ENCODE measurements around the gene LGI1.

The LGI1 gene

DNA sequence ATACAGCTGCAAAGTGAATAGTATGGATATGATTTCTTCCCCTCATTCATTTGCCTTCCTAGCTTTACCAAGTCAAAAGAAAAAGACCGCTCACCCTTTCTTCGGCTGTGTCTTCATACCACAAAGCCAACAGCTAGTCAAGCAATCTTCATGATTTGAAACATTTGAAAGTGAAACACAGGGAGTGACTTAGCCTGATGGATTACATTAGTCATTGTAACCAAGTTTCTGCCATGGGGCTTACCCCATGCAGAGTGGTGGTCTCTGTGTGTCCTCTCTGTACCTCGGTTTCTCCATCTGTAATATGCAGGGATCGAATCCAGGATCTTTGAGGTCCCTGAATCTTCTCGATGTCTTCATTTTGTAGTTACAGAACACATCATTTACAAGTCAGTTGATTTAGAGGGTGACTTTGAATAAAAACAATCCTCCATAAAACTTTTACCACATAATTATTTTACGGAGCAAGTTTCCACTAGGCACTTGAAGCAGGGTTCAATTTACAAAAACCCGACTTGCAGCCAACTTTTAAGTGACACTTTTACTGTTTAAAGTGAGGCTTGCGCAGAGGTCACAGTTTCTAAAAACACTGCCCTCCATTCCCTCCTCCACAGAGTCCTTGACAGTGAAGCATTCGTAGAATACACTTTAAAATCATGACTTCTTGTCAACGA, 2.2 kb upstream of the LGI1 start:
- DNase-seq: no peak

DNA sequence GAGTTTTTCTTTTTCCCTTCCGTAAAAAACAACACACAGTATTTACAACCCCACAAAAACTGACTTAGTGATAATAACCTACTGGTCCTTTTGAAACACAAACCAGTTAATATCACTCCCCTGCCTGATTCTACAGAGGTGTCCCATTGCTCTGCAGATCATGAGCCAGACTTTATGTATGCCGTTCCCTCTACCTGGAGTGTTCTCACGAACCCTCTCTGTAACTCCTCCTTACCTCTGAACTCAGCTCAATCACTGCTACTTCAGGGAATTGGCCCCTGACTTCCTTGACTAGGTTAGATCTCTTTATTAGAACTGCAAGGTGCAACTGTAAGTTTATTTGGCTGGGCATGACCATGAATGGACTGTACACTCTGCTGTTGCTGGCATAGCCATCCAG, 1.6 kb upstream of the LGI1 start:
- no peak for DNase-seq

DNA sequence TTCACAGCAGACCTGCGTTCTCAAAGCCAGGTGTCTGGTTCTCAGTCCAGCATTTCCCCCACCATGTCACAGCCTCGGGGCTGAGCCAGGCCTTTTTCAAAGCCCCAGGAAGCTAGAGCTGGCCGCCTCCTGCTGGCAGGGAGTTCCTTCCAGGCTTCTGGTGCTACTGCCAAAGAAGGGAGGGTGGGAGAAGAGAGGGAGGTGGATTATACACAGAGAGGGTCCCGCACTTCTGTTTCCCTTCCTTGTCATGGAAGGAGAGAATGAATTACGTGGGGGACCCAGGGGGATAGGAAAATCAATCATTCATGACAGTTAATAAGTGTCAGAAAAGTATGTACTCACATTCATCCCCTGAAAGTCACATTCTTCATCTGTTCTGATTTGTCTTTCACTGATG, 600 bp upstream of the LGI1 start:
- no peak for DNase-seq

DNA sequence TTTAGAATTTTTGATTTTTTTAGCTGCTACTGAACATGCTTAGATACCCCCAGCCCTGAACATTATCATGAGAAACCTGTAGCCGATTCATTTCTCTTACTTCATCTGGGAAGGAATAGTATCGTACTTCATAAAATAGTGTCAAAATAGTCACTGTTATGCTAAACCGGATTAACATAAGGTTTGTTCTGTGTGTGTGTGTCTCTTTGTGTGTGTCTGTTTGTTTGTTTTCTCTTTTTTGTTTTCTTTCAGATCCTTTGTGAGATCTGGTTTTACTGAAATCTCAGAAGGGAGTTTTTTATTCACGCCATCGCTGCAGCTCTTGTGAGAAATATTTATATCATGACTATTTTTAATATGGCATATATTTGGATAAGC, 761 bp downstream of the LGI1 start:
- no peak for DNase-seq

DNA sequence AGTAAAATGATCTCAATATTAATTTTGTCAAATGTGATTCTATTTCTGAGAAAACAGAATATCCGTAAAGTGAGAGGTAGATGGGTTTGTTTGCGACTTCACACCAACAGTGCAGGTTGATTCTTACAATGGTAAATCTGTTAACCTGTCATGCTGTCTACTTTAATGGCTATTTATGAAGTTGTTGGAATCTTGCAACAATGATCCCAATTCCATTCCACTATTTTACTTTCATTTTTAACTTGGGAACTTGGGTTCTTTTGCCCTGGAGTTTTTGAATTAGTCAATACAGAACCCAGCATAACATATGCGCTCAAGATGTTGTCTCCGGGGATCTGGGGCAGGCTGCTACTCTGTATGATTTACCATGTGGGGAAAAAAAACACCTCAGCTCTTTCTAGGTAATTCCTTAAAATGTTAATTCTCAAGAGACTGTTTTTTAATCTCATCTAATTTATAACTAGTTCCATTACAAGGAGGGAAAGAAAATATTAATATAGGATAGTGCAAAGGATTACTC, 1.2 kb downstream of the LGI1 start:
- no peak for DNase-seq

DNA sequence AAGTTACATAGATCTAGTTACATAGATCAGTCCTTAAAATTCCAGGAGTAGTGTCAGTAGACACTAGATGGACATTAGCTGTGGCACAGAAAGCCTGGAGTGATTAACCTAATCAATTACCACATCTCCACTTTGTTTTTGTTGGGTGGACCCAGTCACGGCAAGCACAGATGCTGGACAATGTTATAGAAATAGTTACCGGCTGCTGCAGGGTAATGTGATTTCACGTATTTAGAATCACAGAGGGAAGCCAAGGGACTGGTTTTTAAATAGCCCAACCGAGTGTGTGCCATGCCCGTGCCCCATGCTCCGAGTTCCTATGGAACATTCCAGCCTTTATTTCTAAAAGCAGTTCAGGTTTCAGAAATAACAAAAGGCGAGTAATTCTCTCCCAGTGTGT, 2.8 kb downstream of the LGI1 start:
- no peak for DNase-seq

DNA sequence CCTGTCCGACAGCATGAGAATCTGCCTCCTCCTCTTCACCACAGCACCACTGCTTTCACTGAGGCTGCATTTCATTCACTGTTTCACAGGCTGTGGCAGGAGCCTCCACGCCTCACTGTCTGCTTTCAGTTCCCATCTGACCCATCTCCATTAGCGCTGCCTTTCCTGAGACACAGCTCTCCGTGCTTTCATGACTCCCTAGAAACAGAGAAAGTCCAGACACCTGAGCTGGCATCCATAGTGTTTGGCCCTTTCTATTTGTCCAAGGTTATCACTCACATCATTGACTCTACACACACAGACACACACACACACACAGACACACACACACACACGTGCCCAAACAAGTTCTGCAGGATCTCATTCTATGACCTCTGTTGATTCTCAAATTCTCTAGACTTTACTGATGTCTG, 5.2 kb downstream of the LGI1 start:
- no peak for DNase-seq

DNA sequence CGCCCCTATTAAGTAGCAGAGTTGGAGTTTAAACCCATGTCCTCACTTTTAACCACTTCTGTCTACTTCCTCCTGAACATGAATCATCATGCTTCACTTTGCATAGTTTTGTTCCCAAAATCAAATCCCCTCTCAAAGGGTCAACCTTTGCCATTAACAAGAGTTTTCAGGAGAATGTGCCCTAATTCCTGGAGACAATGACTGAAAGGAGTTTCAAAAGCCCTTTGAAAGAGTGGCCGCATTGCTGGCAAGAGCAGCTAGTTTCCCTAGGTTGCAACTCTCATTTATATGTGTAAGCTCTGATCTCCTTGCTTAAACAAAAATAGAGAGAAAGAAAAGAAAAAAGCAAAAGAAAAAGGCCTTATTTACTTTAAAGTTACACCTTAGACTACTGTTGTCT, 9.2 kb downstream of the LGI1 start:
- DNase-seq: no peak

DNA sequence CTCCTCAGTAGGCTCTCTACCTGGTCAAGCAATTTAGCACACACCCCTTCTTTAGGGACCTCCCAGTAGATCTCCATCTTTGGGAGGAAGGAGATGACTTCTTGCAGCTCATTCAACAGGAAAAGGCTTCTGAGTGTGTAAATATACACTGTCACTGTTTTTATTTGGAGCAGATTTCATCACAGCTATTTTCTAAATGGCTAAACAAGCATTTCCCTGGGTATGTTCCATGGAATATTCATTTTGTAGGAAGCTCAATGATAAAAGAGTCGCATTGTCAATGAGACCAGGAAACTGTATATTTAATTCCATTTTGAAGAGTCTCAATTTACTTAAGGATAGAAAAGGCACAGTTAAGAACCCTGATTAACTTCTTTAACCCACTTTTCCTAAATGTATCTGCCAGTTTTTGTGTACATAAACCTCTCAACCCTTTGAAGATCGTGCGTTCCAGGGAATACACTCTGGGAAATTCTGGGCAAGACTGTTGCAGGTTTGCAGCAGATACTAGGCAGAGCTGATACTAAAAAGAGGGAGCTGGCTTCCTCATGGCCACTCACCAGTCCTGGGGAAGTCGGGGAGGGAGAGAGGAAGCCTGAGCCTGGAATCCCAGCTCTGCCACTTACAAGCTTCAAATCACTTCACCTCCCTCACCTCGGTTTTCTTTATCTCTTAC, 10.1 kb downstream of the LGI1 start:
- DNase-seq: no peak

DNA sequence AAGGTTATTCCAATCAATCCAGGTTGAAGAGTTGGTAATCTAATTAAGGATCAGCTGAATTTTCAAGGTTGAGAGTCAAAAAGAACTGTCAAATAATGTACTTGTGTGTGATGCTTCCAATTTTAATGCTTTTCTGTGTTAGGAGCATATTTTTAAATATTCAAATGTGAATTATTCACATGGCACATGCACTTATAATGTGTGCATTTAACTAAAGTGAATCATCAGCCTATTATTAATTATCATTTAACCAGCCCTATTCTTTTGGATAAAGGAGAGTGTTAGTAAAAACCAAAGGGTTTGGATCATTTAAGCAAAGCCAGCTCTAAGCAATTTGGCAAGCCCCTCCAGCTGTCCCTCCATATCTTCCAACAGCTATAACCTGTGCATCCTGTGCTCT, 11.2 kb downstream of the LGI1 start:
- DNase-seq: no peak

DNA sequence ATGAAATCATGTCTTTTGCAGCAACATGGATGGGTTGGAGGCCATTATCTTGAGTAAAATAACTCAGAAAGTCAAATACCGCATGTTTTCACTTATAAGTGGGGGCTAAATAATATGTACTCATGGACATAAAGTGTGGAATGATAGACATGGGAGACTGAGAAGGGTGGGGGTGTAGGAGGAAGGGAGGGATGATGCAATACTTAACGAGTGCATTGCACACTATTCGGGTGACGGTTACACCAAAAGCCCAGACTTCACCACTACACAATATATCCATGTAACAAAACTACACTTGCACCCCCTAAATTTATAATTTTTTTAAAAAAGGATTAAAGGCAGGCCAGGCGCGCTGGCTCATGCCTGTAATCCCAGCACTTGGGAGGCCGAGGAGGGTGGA, 13.6 kb downstream of the LGI1 start:
- DNase-seq: no peak

DNA sequence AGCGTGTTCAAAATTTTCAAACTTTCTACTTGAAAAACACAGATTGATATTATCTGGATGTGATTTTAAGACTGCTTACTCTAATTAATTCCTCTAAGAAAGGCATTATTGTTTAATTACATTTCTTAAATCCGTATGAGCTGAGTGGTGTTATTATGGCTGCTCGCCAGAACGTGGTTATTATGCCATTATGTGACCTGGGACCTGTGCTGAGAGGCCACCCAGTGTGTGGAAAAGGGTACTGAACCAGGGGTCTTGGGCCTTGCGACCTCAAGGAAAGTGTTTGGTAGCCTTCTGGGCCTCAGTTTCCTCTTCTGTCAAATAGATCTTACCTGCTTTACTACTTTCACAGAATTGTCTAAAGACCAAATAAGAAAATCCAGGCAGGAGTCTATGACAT, 15.4 kb downstream of the LGI1 start:
- DNase-seq: no peak

DNA sequence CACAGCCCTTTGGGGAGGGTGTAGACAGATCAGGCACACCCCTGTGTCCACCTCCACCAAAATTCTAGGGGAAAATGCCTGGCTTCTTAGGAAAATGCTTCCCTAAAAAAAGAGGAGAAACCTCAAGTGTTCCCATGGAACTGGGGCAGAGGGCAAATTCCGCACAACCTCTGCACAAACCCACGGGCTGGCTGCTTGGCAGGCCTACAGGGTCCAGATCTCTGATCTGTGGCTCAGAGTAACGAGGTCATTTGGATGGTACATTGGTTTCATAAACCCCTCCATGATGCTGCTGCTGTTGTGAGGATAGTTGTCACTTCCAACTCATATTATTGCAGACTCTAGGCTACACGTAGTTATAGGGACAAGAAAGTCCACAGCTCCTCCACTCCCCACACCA, 16.0 kb downstream of the LGI1 start:
- DNase-seq: no peak

DNA sequence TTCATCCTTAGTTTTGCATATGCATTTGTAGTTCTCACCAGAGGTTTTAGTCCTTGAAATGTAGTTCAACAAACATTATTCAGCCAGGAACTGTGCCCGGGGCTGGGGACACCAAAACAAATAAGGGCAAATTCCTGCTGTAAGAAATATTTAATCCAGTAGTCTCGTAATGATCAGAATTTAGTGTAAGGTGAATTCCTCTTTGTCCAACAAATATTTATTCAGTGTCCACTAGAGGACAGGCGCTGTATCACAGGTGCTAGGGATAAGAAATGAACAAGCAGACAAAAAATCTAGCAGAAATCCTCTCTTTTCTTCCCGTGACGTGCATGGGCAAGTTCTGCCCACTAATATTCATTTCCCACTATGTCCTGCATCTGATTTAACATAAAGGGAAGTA, 17.6 kb downstream of the LGI1 start:
- no peak for DNase-seq

DNA sequence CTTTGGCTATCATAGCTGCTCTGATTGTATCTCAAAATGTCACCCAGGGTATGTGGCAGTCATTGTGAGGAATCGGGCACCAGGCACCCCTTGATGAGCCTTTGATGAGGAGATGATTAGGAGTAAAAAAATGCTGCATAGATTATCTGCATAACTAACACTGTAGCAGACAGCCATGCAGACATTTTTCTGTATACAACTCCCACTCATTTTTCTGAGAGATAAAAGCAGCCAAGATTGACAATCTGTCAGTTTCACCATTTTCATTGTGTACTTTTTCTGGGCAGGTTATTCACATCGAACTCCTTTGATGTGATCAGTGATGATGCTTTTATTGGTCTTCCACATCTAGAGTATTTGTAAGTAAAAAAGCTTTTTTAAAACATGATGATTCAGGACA, 19.4 kb downstream of the LGI1 start:
- no peak for DNase-seq

DNA sequence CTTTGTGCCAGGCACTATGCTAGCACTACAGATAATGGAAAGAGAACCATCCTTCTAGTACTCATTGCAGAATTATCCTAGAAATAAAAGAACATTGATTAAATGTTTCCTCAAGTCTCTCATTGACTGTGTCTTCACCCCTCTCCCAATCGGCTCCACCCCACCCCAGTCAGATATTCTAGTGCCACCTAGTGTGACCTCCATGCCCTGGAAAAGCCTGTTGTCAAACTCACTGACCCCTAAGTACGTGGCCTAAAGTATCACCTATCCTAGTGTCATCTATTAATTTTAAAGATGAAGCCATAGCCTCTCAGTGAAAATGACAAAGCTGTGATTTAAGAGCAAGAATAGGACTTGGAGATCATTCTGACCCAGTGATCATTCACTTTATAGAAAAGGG, 26.3 kb downstream of the LGI1 start:
- DNase-seq: no peak

DNA sequence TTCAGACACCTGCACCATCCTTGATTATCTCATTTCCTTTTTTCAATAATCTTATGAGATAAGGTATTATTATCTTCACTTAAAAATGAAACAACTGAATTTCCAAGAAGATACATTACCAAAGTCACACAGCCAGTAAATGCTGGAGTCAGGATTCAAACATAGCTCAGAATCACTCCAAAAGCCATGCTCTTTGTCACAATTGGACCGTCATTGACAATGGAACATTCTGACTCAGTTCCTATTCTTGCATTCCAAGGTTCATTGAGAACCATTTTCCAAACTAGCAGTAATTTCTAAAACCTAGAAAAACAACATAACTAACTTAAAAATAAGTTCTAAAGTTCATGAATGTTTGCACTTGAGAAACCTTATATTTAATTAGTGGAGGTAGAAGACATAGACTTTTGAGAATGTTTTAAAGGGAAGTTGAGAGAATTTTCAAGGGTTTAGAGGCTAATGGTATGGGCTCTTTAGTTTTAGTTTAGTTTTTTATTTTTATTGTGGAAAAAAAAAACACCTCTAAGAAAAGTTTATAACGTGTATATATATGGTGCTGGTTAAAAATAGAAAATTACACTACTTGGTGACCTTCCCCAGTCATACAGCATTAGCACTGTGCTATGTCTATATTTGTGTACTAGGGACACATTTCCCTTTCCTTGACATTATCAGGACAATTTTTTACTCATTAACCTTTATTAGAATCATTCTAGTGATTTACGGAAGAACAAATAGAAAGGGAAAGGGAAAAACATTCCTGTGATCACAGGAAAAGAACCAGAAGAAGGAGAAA, 30.9 kb downstream of the LGI1 start:
- DNase-seq: no peak

DNA sequence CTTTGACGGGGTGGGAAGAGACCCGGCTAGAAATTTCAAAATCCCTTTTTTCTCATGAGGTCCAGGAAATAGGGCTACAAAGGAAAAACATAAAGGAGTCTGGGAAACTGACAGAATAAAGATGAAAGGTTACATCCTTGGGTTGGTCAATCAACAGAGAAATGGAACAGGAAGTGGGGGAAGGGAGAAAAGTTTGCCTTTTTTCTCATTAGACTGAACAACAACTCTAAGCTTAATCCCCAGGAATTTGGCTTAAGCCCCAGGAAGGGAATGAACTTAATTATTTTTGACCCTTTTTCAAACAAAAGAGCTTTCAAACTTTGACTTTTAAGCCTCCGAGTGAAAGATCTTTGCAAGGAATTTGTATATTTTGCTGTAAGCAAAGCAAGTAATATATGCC, 32.7 kb downstream of the LGI1 start:
- DNase-seq: no peak

DNA sequence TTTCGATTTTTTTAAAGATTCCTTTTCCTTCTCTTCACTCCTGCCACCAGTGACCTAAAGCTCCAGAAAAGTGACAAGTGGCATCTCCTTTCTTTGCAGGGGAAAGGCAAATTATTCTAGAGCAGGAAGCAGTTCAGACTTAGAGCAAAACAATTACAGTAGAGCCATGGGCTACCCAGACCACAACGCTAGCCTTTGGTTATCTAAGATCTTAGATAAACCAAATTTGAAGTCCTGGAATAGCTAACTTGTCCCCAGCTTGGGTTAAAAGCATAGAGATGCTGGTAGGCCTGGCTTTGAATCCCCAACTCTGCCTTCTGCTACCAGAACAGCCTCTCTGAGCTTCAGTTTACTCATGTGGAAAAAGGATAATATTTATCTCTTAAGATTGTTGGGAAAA, 38.4 kb downstream of the LGI1 start:
- DNase-seq: no peak

DNA sequence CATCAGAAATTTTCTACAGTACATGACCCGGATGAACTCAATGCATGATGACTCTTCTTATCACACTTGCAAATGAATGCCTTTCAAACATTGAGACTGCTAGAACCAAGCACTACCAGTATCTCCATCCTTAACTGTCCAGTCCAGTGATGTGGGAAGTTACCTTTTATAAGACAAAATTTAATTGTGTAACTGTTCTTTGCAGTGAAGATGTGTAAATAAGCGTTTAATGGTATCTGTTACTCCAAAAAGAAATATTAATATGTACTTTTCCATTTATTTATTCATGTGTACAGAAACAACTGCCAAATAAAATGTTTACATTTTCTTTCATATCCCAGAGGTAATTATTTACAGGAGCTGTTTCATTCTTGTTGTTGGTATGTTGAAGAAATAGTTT, 40.1 kb downstream of the LGI1 start:
- no peak for DNase-seq

DNA sequence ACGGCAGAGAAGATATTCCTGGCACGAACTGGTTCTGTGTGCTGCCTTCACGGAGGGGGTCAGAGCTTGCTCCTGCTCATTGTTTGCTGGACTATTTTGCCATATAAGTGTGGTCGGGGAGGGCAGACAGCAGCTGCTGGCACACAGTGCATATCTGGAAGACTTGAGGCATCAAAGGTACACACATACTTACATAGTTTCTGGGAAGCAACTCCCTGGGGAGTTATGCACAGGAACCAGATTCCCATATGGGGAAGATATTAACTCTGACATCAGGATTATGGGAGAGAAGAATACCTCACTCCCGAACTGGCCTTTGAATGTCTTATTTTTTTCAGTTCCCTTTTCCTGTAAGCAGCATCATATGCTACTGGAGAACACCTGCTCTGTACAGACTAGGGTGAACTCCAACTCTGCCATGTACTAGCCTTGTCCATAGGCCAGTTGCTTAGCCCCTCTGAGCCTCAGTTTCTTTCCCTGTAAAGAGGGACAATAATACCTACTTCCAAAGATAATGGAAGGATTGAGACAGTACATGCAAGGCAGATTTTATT, 41.5 kb downstream of the LGI1 start:
- DNase-seq: no peak

DNA sequence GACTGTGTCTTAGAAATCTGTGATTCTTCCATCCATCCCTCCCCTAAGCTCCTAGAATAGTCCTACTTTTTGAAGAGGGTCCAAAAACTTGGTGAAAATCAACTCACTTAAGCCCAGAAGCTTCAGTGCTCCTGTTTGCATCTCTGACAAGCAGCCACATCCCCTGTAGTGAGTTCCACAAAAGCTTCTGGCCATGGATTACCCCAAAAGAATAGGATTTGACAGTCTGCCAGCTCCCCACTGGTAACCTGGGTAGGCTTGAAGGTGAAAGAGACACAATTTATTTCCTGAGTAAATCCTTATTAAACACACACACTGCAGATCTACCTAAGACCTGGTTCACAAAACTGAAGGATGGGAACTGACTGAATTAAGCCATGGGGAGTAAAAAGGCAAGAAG, 46.5 kb downstream of the LGI1 start:
- DNase-seq: no peak

DNA sequence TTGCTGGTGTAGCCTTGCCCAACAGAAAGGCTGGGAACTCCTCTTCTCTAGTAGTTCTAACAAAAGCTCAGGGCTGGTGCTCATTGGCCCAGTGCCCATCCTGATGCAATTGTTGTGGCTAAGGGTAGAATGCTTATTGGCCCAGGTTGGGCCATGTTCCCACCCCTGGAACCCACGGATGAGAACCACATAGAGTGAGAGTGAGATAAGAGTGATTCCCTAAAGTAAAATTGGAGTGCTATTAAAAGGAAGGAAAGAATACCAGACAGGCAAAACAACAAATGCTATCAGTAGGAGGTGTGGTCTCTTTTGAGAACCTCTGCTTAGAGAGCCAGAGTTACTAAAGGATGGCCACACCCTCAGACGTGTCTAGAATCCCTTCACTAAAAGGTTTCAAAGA, 49.2 kb downstream of the LGI1 start:
- DNase-seq: no peak

DNA sequence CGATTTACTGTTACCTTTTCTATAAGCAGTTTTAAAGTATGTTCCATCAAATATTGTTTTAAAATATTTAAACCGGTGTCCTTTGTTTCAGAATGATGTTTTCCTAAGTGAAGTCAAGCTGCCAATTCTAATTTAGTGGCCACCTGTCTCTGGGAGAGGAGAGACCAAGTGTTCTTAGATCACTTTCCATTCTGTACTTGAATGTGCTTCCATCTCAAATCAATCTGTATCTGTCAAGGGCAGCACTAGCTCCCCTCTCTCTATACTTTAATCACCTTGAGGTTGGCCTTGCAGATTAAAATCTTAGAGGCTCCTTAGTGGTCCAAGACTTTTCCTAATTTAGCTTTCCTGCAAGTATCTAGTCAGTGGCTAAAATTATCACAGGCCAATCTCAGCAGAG, 49.6 kb downstream of the LGI1 start:
- DNase-seq: no peak
